Upper lobe of right lung (tissue), 1 donor: ENCODE results near the gene RNF115. TPM values are rescaled to one million over a fixed set of nuclear protein-coding genes. Genes with fewer than 3 reads are reported as not detected.
"Not testable (repeated sequence)": the region's sequence is repeated elsewhere in the genome, so short reads cannot be mapped to it uniquely, and the experiment has no call there.

Source experiments
- ATAC-seq: fragments of 200-7000 bp; cut with Tn5 transposase; one replicate; pipeline ENCODE4 v1.9.1; 2020; ENCODE audit warnings: mild to moderate bottlenecking, moderate library complexity
- DNase-seq: peaks from one replicate; pipeline ENCODE4 v3.0.0-alpha.2; 2020
- H3K27ac ChIP-seq: fragments of 200-600 bp; one replicate; pipeline ENCODE4 v1.8.0; 2022
- H3K27me3 ChIP-seq: fragments of 200-600 bp; one replicate; pipeline ENCODE4 v1.8.0; 2022; ENCODE audit warnings: mild to moderate bottlenecking
- H3K36me3 ChIP-seq: fragments of 200-600 bp; one replicate; pipeline ENCODE4 v1.8.0; 2022
- H3K4me1 ChIP-seq: fragments of 200-600 bp; one replicate; pipeline ENCODE4 v1.8.0; 2022
- H3K4me3 ChIP-seq: fragments of 200-600 bp; one replicate; pipeline ENCODE4 v1.8.0; 2022; ENCODE audit warnings: mild to moderate bottlenecking
- H3K9me3 ChIP-seq: fragments of 200-600 bp; one replicate; pipeline ENCODE4 v1.8.0; 2022
- CTCF ChIP-seq: fragments of 200-600 bp; IDR thresholded peaks from one replicate; pipeline ENCODE4 v1.8.0; 2022; ENCODE audit warnings: antibody characterized with exemption
- intact Hi-C: fragments of 100-400 bp; cut with DNase I; formaldehyde crosslinking; loops from one replicate; pipeline ENCODE4 v1.11.0; 2022
- total RNA-seq: library from RNA; stranded (reverse); fragmentation: NEBNext Ultra II Directional; extraction: Animal tissue kit (Norgen Biotek cat#: 25700); gene quantifications from one replicate; pipeline ENCODE4 v1.2.1, GENCODE V29; 2021
- donor health status: DM: no; HTN: yes; CAD: no; lungs with severe emphysema.

Gene RNF115
- total RNA-seq, 1 donor from 2014 or later, result 15.8 TPM

GRCh38 chr1:145720556-145720877, 103.4 kb downstream of the RNF115 start:
- peaks cover 11% of the 10 kb centered on the region for H3K27me3 ChIP-seq
- H3K4me3 ChIP-seq, result no peak overlapping the region
- intact Hi-C loops, result no loop called here
- H3K27ac ChIP-seq, result no peak overlapping the region
- no peak for DNase-seq
- H3K4me1 ChIP-seq, result no peaks in the 10 kb centered on the region
- H3K36me3 ChIP-seq, result no peaks in the 10 kb centered on the region
- no peaks in the 10 kb centered on the region for H3K9me3 ChIP-seq
- TF ChIP-seq CTCF, result no peak
- ATAC-seq, result peak; percentile 4

GRCh38 chr1:145719230-145720079, 104.4 kb downstream of the RNF115 start, which contains the start of gene CD160:
TSS of gene CD160 (plus strand) at chr1:145719499. CDS start at chr1:145728328, 8,829 bp downstream.
- DNase-seq (no peak), ATAC-seq (no peak)
- no peaks in the 10 kb centered on the region for H3K36me3 ChIP-seq
- intact Hi-C loops, result no loop called here
- H3K27ac ChIP-seq, result no peak within 1 kb of the TSS
- H3K4me3 ChIP-seq, result no peak within 1 kb of the TSS
- no peak for TF ChIP-seq CTCF
- H3K4me1 ChIP-seq, result no peaks in the 10 kb centered on the region
- H3K27me3 ChIP-seq, result peaks cover 11% of the 10 kb centered on the region
- H3K9me3 ChIP-seq, result no peaks in the 10 kb centered on the region

- H3K4me3 ChIP-seq, H3K36me3 ChIP-seq, intact Hi-C loops, H3K9me3 ChIP-seq, H3K4me1 ChIP-seq, H3K27ac ChIP-seq, DNase-seq, ATAC-seq: not testable (repeated sequence)
- H3K27me3 ChIP-seq, result peaks cover 11% of the 10 kb centered on the region
Observed at GRCh38 chr1:145718465-145718864, 105.4 kb downstream of the RNF115 start.

GRCh38 chr1:145717833-145718232, 106.1 kb downstream of the RNF115 start:
- no peak for TF ChIP-seq CTCF
- intact Hi-C loops, result no loop called here
- no peaks in the 10 kb centered on the region for H3K9me3 ChIP-seq

GRCh38 chr1:145716641-145717345, 107.1 kb downstream of the RNF115 start:
- no peak overlapping the region for H3K27ac ChIP-seq
- ATAC-seq (no peak), DNase-seq (no peak)
- H3K4me1 ChIP-seq, result no peaks in the 10 kb centered on the region
- no peaks in the 10 kb centered on the region for H3K36me3 ChIP-seq
- H3K9me3 ChIP-seq, result no peaks in the 10 kb centered on the region
- intact Hi-C loops, result no loop called here
- H3K27me3 ChIP-seq, result peaks cover 11% of the 10 kb centered on the region
- H3K4me3 ChIP-seq, result no peak overlapping the region
- TF ChIP-seq CTCF, result no peak

More at GRCh38 chr1:145717833-145718232, 106.1 kb downstream of the RNF115 start:
- Histone ChIP-seq H3K4me1 (no peaks in the 10 kb centered on the region), H3K27ac (no peak overlapping the region), H3K27me3 (peaks cover 11% of the 10 kb centered on the region), H3K4me3 (no peak overlapping the region), H3K36me3 (no peaks in the 10 kb centered on the region)
- ATAC-seq, result no peak
- DNase-seq, result no peak

GRCh38 chr1:145714524-145715111, 109.3 kb downstream of the RNF115 start:
- no peaks in the 10 kb centered on the region for H3K4me1 ChIP-seq
- H3K27me3 ChIP-seq, result no peaks in the 10 kb centered on the region
- H3K9me3 ChIP-seq, result no peaks in the 10 kb centered on the region
- no peak for TF ChIP-seq CTCF
- no peak overlapping the region for H3K27ac ChIP-seq
- ATAC-seq (no peak), DNase-seq (no peak)
- no peak overlapping the region for H3K4me3 ChIP-seq
- no peaks in the 10 kb centered on the region for H3K36me3 ChIP-seq
- intact Hi-C loops, result no loop called here
